ENCODE results near the gene PITRM1.
"Not testable (repeated sequence)": the region's sequence is repeated elsewhere in the genome, so short reads cannot be mapped to it uniquely, and the experiment has no call there.

Gene PITRM1

DNA sequence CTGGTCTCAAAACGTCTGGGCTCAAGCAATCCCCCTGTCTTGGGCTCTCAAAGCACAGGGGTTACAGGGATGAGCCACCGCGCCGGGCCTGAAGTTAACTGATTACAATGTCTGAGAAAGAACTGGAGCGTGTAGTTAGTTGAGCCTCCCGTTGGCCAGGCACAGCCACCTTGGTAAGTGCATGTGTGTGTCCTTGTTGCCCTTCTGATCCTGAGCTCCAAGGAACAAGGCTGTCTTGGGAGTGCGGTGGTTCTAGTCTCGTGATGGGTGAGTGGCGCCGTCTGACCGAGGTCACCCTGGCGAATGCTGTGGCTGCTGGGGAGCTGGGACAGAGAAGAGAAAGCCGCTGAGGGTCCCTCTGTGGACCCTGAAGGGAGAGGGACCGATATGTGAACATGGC lies 50.5 kb downstream of the PITRM1 start:
- DNase-seq (ENCODE audit: low read depth), result no peak

DNA sequence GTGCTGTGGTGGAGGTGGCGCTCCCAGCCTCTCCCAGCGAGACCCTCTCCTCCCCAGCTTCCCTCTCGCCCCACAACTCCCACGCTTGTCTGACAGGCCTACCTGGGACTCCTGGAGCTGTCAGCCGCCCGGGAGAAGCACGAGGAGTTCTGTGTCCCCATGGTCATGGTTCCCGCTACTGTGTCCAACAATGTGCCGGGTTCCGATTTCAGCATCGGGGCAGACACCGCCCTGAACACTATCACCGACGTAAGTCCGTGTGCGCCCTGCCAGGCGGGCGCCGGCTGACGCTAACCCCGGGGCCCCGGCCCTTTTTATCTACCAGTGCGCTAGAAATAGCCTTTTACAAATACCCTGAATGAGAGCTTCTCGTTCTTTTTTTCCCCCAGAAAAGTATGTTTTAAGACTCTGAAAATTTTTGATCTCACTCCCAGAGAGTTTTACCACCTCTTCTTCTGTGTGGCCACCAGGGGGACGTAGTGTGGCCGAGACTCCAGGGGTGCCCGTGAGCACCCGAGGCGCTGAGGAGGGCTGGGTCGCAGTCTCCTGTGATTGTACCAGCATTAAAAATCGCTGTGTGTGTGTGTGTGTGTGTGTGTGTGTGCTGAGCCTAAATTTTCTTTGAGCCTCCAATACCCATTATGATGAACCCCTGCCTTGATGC lies 52.7 kb downstream of the PITRM1 start:
- DNase-seq (ENCODE audit: low read depth), result no peak

- DNase-seq (ENCODE audit: low read depth), result no peak
Measured at GRCh38 chr10:3118641-3119091, 53.9 kb downstream of the PITRM1 start.

DNA sequence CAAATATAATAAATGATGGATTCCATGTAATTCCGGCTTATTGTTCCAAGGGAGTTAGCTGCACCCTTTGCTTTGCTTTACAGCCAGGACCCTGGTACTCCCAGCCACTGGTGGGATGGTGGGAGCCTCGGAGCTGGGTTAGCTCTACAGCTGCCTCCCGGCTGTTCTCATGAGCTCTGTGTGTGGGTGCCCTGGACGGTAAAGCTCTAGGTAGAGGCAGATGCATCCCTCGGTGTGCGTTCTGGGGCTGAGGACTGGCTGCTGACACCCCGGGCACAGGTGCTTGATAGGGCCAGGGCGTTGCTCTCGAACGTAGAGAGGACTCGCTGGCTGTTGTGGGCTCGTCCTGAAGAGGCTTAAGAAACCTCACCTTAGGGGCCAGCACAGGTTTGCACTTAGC lies 55.1 kb downstream of the PITRM1 start:
- DNase-seq (ENCODE audit: low read depth), result no peak

DNA sequence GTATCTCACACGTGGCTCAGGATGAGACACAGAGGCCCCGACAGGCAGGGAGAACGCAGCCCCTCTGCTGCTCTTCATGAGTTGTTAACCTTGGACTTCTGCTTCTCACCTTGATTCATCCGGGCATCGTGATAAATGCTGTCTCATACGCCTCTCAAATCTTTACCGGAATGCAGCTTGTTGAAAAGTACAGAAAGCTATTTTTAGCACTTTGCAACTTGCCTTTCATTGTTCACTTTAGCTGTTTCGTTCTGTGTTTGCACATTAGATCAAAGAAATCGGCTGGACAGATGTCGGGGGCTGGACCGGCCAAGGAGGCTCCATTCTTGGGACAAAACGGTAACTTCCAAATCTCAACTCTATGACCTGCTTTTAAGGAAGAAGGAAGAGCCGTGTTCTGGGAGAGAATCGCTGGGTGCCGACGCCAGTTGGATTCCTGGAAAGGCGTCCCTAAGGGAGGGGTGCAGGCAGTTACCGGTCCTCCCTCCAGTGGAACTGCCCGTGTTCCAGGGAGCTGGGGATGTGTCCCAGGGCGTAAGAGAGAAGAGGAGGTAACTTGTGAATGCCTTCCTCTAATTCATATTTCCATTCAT lies 56.0 kb downstream of the PITRM1 start:
- DNase-seq (ENCODE audit: low read depth), result no peak

- no peak for DNase-seq (ENCODE audit: low read depth)
Measured at GRCh38 chr10:3115685-3116084, 56.9 kb downstream of the PITRM1 start.

GRCh38 chr10:3113343-3113720 lies 59.2 kb downstream of the PITRM1 start:
- DNase-seq (ENCODE audit: low read depth), result no peak

DNA sequence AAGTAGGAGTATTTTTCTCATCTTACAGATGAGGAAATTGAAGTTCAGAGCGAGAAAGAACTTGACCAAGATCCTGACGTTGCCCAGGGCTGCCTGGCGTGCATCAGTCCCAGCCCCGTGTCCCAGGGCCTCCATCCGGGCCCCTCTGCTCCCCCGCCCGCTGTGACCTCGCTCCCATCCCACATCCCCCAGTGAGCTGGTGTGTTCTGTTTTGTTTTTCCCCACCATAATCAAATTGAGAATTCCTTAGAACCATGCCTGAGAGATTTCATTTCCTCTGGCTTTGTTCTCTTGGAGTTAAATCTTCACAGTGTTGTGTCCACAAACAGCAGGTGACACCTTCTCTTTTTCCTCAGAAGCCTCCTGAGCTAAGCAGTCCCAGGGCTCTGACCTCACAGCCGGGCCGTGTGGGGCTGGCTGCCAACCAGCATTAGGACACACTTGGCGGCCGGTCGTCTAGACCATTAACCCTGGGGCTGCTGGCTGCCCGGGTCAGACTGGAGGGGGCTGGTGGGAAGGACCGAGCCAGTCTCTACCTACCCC lies 60.9 kb downstream of the PITRM1 start:
- no peak for DNase-seq (ENCODE audit: low read depth)

- no peak for DNase-seq (ENCODE audit: low read depth)
Measured at GRCh38 chr10:3110782-3111620, 61.6 kb downstream of the PITRM1 start.

GRCh38 chr10:3109633-3110032 lies 62.9 kb downstream of the PITRM1 start:
- DNase-seq (ENCODE audit: low read depth), result no peak

GRCh38 chr10:3109196-3109595 lies 63.4 kb downstream of the PITRM1 start:
- DNase-seq (ENCODE audit: low read depth), result no peak

GRCh38 chr10:3108575-3109105 lies 63.9 kb downstream of the PITRM1 start:
- no peak for DNase-seq (ENCODE audit: low read depth)

GRCh38 chr10:3108033-3108432 lies 64.5 kb downstream of the PITRM1 start:
- DNase-seq (ENCODE audit: low read depth), result no peak

GRCh38 chr10:3107426-3107961 lies 65.1 kb downstream of the PITRM1 start:
- no peak for DNase-seq (ENCODE audit: low read depth)

DNA sequence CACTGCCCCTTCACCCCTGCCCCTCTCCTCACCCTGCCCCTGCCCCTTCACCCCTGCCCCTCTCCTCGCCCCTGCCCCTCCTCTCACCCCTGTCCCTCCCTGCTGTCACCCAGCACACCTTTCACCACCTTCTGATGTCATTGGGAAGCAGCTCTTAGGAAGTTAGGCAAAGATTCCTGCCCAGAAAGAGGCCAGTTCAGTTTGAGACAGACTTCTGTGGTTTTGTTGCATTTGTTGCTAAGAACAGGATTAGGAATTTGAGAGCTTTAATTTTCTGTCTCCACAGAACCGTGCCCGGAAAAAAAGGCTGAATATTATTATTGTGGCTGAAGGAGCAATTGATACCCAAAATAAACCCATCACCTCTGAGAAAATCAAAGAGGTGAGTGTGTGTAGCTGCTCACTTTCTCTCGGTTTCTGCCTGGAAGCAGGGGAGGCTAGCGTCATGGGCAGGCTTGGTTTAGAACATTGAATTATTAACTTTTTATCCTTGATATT lies 65.6 kb downstream of the PITRM1 start:
- no peak for DNase-seq (ENCODE audit: low read depth)

DNA sequence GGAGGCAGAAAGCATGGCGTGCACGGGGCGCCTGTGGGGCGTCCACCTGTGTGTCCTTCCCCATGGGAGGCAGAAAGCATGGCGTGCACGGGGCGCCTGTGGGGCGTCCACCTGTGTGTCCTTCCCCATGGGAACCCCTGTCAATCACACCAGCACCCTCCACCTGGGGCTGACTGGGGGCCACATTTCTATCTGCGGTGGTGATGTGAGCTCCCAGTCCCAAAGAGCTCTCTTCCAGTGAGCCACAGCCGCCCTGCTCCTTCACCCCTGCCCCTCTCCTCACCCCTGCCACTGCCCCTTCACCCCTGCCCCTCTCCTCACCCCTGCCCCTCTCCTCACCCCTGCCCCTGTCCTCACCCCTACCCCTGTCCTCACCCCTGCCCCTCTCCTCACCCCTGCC lies 66.3 kb downstream of the PITRM1 start:
- not testable (repeated sequence) for DNase-seq (ENCODE audit: low read depth)

- no peak for DNase-seq (ENCODE audit: low read depth)
Measured at GRCh38 chr10:3105905-3106304, 66.7 kb downstream of the PITRM1 start.

GRCh38 chr10:3105166-3105565 lies 67.4 kb downstream of the PITRM1 start:
- DNase-seq (ENCODE audit: low read depth), result no peak

GRCh38 chr10:3104251-3104918 lies 68.2 kb downstream of the PITRM1 start:
- no peak for DNase-seq (ENCODE audit: low read depth)

DNA sequence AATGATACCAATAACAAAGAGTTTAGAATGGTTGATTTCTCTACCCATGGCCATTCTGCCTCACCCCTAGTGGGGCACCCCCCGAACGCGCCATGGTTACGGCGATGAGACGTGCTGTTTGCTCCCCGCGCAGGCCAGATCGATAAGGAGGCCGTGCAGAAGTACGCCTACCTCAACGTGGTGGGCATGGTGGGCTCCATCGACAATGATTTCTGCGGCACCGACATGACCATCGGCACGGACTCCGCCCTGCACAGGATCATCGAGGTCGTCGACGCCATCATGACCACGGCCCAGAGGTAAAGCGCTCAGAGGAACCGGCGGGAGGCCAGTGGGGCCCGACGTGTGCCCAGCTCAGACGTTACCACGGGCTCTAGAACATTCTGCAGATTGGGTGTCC lies 68.9 kb downstream of the PITRM1 start:
- no peak for DNase-seq (ENCODE audit: low read depth)

DNA sequence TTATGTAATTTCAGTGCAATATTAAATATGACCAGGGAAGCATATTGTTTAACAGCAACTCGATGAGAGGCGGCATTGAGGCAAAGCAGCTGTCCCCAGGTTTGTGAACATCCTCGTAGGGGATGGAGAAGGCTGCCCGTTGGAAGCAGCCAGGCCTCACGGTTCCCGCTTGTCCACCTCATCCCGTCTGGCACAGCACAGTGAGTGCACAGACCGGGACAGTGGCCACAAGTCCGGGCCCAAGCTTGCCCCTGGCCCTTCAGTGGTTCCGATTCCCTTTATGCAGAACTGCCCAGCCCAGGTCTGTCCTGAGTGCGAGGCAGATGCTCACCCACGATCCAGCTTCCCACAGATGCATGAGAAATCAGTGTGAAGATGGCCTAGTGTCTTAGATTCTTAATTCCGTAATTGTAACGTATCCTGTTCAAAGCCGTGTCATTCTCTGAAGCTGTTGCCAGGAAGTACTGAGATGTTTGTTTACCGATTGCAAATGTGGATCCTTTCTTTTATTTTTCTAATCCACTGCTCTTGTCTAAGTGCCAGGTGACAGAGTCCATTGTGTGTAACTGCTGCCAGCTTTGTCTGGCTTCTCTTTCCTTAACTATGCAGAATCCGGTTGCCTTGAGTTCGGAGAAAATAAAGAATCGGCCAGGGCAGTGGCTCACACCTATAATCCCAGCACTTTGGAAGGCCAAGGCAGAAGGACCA lies 69.7 kb downstream of the PITRM1 start:
- DNase-seq (ENCODE audit: low read depth), result no peak
